ENCODE results near the gene ERBB2.
"Not testable (repeated sequence)": the region's sequence is repeated elsewhere in the genome, so short reads cannot be mapped to it uniquely, and the experiment has no call there.

The ERBB2 gene

GRCh38 chr17:39679521-39680192 is 20.2 kb upstream of the ERBB2 start:
- peak; percentile 57 for DNase-seq

- DNase-seq: no peak
These were observed 16.4 kb upstream of the ERBB2 start for GRCh38 chr17:39683295-39683939.

- DNase-seq: no peak
These were observed 15.3 kb upstream of the ERBB2 start for GRCh38 chr17:39684369-39685192.

GRCh38 chr17:39687101-39687545 is 12.7 kb upstream of the ERBB2 start:
- DNase-seq: no peak

GRCh38 chr17:39687546-39688474 is 12.1 kb upstream of the ERBB2 start, which contains the start of gene PGAP3:
Gene PGAP3, minus strand, starts transcription at chr17:39688057. Its CDS starts 43 bp downstream, at chr17:39688014.
- peak; percentile 91 for DNase-seq

GRCh38 chr17:39688475-39688835 is 11.4 kb upstream of the ERBB2 start:
- DNase-seq: no peak

- DNase-seq: no peak
These were observed 10.9 kb upstream of the ERBB2 start for GRCh38 chr17:39688945-39689344.

GRCh38 chr17:39694593-39694992 is 5.3 kb upstream of the ERBB2 start:
- no peak for DNase-seq

GRCh38 chr17:39695089-39695474 is 4.8 kb upstream of the ERBB2 start:
- no peak for DNase-seq

- no peak for DNase-seq
These were observed 3.1 kb upstream of the ERBB2 start for GRCh38 chr17:39696731-39697130.

- no peak for DNase-seq
These were observed 1.9 kb upstream of the ERBB2 start for GRCh38 chr17:39697961-39698360.

- DNase-seq: not testable (repeated sequence)
These were observed 577 bp upstream of the ERBB2 start for GRCh38 chr17:39699157-39699817.

- DNase-seq: no peak
These were observed 504 bp downstream of the ERBB2 start for GRCh38 chr17:39700148-39700987.

- DNase-seq: no peak
These were observed 1.3 kb downstream of the ERBB2 start for GRCh38 chr17:39701012-39701783.

GRCh38 chr17:39701784-39702422 is 2.0 kb downstream of the ERBB2 start:
- no peak for DNase-seq

GRCh38 chr17:39702901-39703893 is 3.3 kb downstream of the ERBB2 start:
- no peak for DNase-seq

GRCh38 chr17:39703913-39704312 is 4.0 kb downstream of the ERBB2 start:
- no peak for DNase-seq

GRCh38 chr17:39704821-39705551 is 5.1 kb downstream of the ERBB2 start:
- DNase-seq: no peak
